Neuronal stem cell (in vitro differentiated cells): Measurements from ENCODE around the gene TFB1M.

Experiments
- DNase-seq: peaks from one replicate; pipeline ENCODE4 v3.0.0-alpha.2; 2013; ENCODE audit warnings: low spot score
- H2AFZ ChIP-seq: one replicate; pipeline ENCODE4 v1.6.1; 2013; ENCODE audit warnings: mild to moderate bottlenecking, low read length, inconsistent platforms
- H2AK5ac ChIP-seq: 2 replicates; pipeline ENCODE4 v1.6.1; 2013; ENCODE audit warnings: low read depth, mild to moderate bottlenecking, inconsistent platforms, low read length, moderate library complexity, mixed read lengths
- H2BK120ac ChIP-seq: 2 replicates; pipeline ENCODE4 v1.6.1; 2013; ENCODE audit warnings: low read depth, mild to moderate bottlenecking, inconsistent platforms, low read length, moderate library complexity, mixed read lengths
- H2BK12ac ChIP-seq: one replicate; pipeline ENCODE4 v1.6.1; 2013; ENCODE audit warnings: low read length, inconsistent platforms
- H2BK15ac ChIP-seq: 2 replicates; pipeline ENCODE4 v1.6.1; 2013; ENCODE audit warnings: mild to moderate bottlenecking, low read length, inconsistent platforms, mixed read lengths
- H2BK5ac ChIP-seq: one replicate; pipeline ENCODE4 v1.6.1; 2013; ENCODE audit warnings: inconsistent platforms, mild to moderate bottlenecking, low read length, moderate library complexity
- H3K14ac ChIP-seq: one replicate; pipeline ENCODE4 v1.6.1; 2013; ENCODE audit warnings: low read length, inconsistent platforms
- H3K18ac ChIP-seq: 2 replicates; pipeline ENCODE4 v1.6.1; 2013; ENCODE audit warnings: low read length, inconsistent platforms
- H3K23ac ChIP-seq: 2 replicates; pipeline ENCODE4 v1.6.1; 2013; ENCODE audit warnings: low read depth, mild to moderate bottlenecking, mixed read lengths, low read length, inconsistent platforms; ENCODE audit not compliant: poor library complexity
- H3K27ac ChIP-seq: replicated peaks from 3 replicates; pipeline ENCODE4 v1.5.1; 2013; ENCODE audit warnings: low read length, inconsistent platforms
- H3K27me3 ChIP-seq, 3 experiments: 2 replicates each; pipeline ENCODE4 v1.6.1; 2013; ENCODE audit warnings: low read length in 3 of 3, mild to moderate bottlenecking in 2 of 3, inconsistent platforms in 1 of 3, low read depth in 1 of 3, mixed read lengths in 1 of 3, moderate library complexity in 1 of 3; ENCODE audit not compliant: control insufficient read depth in 3 of 3, insufficient read depth in 3 of 3
- H3K36me3 ChIP-seq, 2 donors: replicated peaks in 1 of 2; 2 replicates each; pipeline ENCODE4 v1.6.1; 2013; ENCODE audit warnings: low read length in 2 of 2; ENCODE audit not compliant: control insufficient read depth in 2 of 2, insufficient read depth in 2 of 2
- H3K4ac ChIP-seq: 2 replicates; pipeline ENCODE4 v1.6.1; 2013; ENCODE audit warnings: inconsistent platforms, mild to moderate bottlenecking, low read length, moderate library complexity
- H3K4me1 ChIP-seq, 2 donors: 1 replicate in 1 of 2; 2 replicates in 1 of 2; pipeline ENCODE4 v1.6.1; 2013; ENCODE audit warnings: low read length in 2 of 2, low read depth in 1 of 2; ENCODE audit not compliant: control insufficient read depth in 2 of 2, insufficient read depth in 1 of 2
- H3K4me2 ChIP-seq: one replicate; pipeline ENCODE4 v1.6.1; 2013; ENCODE audit warnings: mild to moderate bottlenecking, low read length, inconsistent platforms; ENCODE audit not compliant: insufficient read depth, poor library complexity, severe bottlenecking
- H3K4me3 ChIP-seq, 2 donors: 2 replicates each; pipeline ENCODE4 v1.5.1; 2013; ENCODE audit warnings: low read length in 2 of 2, mild to moderate bottlenecking in 2 of 2, inconsistent platforms in 1 of 2, moderate library complexity in 1 of 2
- H3K79me1 ChIP-seq: one replicate; pipeline ENCODE4 v1.6.1; 2013; ENCODE audit warnings: low read depth, mild to moderate bottlenecking, inconsistent platforms, low read length, moderate library complexity
- H3K9ac ChIP-seq: one replicate; pipeline ENCODE4 v1.6.1; 2013; ENCODE audit warnings: mild to moderate bottlenecking, low read depth, low read length, inconsistent platforms; ENCODE audit not compliant: poor library complexity
- H3K9me3 ChIP-seq, 2 donors: replicated peaks in 1 of 2; 2 replicates each; pipeline versions ENCODE3 to v1.6.1; 2013; ENCODE audit warnings: low read length in 2 of 2, mild to moderate bottlenecking in 2 of 2, inconsistent platforms in 1 of 2, low read depth in 1 of 2, mixed read lengths in 1 of 2, moderate library complexity in 1 of 2; ENCODE audit not compliant: control insufficient read depth in 2 of 2, insufficient read depth in 1 of 2
- H4K8ac ChIP-seq: one replicate; pipeline ENCODE4 v1.6.1; 2013; ENCODE audit warnings: low read depth, mild to moderate bottlenecking, inconsistent platforms, low read length, moderate library complexity
- H4K91ac ChIP-seq: one replicate; pipeline ENCODE4 v1.6.1; 2013; ENCODE audit warnings: low read length, low read depth, mild to moderate bottlenecking, inconsistent platforms; ENCODE audit not compliant: poor library complexity
- WGBS, 2 donors: extraction: QIAGEN DNeasy Blood & Tissue Kit; methylation state at CpG; one replicate each; pipeline ENCODE4 v1.1.7; 2013; ENCODE audit warnings: missing lambda C conversion rate in 2 of 2, mixed read lengths in 1 of 2; ENCODE audit not compliant: insufficient read length in 2 of 2, insufficient replicate concordance in 1 of 2; ENCODE audit errors: extremely low coverage in 2 of 2; 5-methylcytosine and 5-hydroxymethylcytosine counted together

The TFB1M gene

GRCh38 chr6:155212616-155213380 is 101.5 kb downstream of the TFB1M start:
- Histone ChIP-seq H3K4me3 (no peak overlapping the region), H3K23ac (peak overlapping the region; percentile 46), H2AK5ac (no peak overlapping the region), H3K4me2 (no peak overlapping the region), H3K79me1 (no peaks in the 10 kb centered on the region), H2BK120ac (peak overlapping the region; percentile 49), H4K8ac (no peak overlapping the region), H2BK12ac (no peak overlapping the region), H3K27me3 (no peaks in the 10 kb centered on the region), H3K27ac (no peak overlapping the region), H2AFZ (no peak overlapping the region), H3K9ac (no peak overlapping the region), H4K91ac (no peak overlapping the region), H3K14ac (no peak overlapping the region), H3K9me3 (peaks cover 0 to 6% of the 10 kb centered on the region in 2 donors), H3K4me1 (peaks cover 4 to 7% of the 10 kb centered on the region in 2 donors), H3K36me3 (peaks cover 0 to 42% of the 10 kb centered on the region in 2 donors), H2BK5ac (no peak overlapping the region), H2BK15ac (no peak overlapping the region), H3K18ac (peak overlapping the region; percentile 48), H3K4ac (no peak overlapping the region)
- no CpG with 5 or more reads among the region's 16 CpGs for WGBS, 2 donors
- DNase-seq: no peak

- Histone ChIP-seq H3K27ac (no peak overlapping the region), H3K79me1 (no peaks in the 10 kb centered on the region), H2BK120ac (no peak overlapping the region), H3K14ac (no peak overlapping the region), H2BK12ac (no peak overlapping the region), H3K9me3 (peaks cover 0 to 6% of the 10 kb centered on the region in 2 donors), H3K18ac (no peak overlapping the region), H2AFZ (no peak overlapping the region), H2BK5ac (no peak overlapping the region), H3K4ac (no peak overlapping the region), H3K9ac (no peak overlapping the region), H3K4me3 (no peak overlapping the region), H3K4me1 (peaks cover 4 to 7% of the 10 kb centered on the region in 2 donors), H2BK15ac (no peak overlapping the region), H3K36me3 (peaks cover 0 to 42% of the 10 kb centered on the region in 2 donors), H3K27me3 (no peaks in the 10 kb centered on the region), H3K23ac (no peak overlapping the region), H4K8ac (no peak overlapping the region), H4K91ac (no peak overlapping the region), H3K4me2 (no peak overlapping the region), H2AK5ac (no peak overlapping the region)
- no peak for DNase-seq
- no CpG with 5 or more reads among the region's 3 CpGs for WGBS, 2 donors
Measured at GRCh38 chr6:155212106-155212505, 102.2 kb downstream of the TFB1M start.

- H3K36me3 ChIP-seq: peaks cover 0 to 48% of the 10 kb centered on the region in 2 donors
- H3K23ac ChIP-seq: no peak overlapping the region
- H2BK12ac ChIP-seq: no peak overlapping the region
- no peak for DNase-seq
- peaks cover 0 to 6% of the 10 kb centered on the region in 2 donors for H3K9me3 ChIP-seq
- H3K27me3 ChIP-seq: no peaks in the 10 kb centered on the region
- H3K18ac ChIP-seq: no peak overlapping the region
- no peak overlapping the region for H3K4ac ChIP-seq
- H3K4me2 ChIP-seq: no peak overlapping the region
- no peak overlapping the region for H2AK5ac ChIP-seq
- no peak overlapping the region for H2AFZ ChIP-seq
- no peak overlapping the region for H4K8ac ChIP-seq
- no peak overlapping the region for H2BK5ac ChIP-seq
- no peak overlapping the region for H3K4me3 ChIP-seq
- no peak overlapping the region for H4K91ac ChIP-seq
- H3K79me1 ChIP-seq: no peaks in the 10 kb centered on the region
- no peak overlapping the region for H2BK120ac ChIP-seq
- no peak overlapping the region for H2BK15ac ChIP-seq
- no peak overlapping the region for H3K14ac ChIP-seq
- no peak overlapping the region for H3K27ac ChIP-seq
- WGBS, 2 donors: no CpG with 5 or more reads among the region's 5 CpGs
- no peak overlapping the region for H3K9ac ChIP-seq
- no peaks in the 10 kb centered on the region for H3K4me1 ChIP-seq
Measured at GRCh38 chr6:155207223-155207622, 107.1 kb downstream of the TFB1M start.
